Ovary (tissue), 3 donors: ENCODE data around the gene FGR.

Experiments
- EP300 ChIP-seq: sonication (generic); formaldehyde crosslinking; IDR thresholded peaks from one replicate; pipeline ENCODE4 v1.6.1; 2017; ENCODE audit warnings: antibody characterized with exemption
- POLR2A ChIP-seq: fragments of 450-650 bp; IDR thresholded peaks from one replicate; pipeline ENCODE4 v1.6.1; 2017; ENCODE audit warnings: antibody characterized with exemption, mild to moderate bottlenecking, moderate library complexity
- TF ChIP-seq, protein P1 (sequence below), 3 donors: fragments of 450-650 bp in 2 of 3; fragments of 200-600 bp in 1 of 3; IDR thresholded peaks; one replicate each; pipeline versions ENCODE4 v1.5.1 to v1.8.0; 2016 to 2022; ENCODE audit warnings: antibody characterized with exemption in 3 of 3, mild to moderate bottlenecking in 1 of 3
- donor health status: DM: no; HTN: no; CAD: no.

GRCh38 chr1:27606708-27607238, 28.2 kb downstream of the FGR start:
- TF ChIP-seq POLR2A, result no peak
- TF ChIP-seq, protein P1, sequence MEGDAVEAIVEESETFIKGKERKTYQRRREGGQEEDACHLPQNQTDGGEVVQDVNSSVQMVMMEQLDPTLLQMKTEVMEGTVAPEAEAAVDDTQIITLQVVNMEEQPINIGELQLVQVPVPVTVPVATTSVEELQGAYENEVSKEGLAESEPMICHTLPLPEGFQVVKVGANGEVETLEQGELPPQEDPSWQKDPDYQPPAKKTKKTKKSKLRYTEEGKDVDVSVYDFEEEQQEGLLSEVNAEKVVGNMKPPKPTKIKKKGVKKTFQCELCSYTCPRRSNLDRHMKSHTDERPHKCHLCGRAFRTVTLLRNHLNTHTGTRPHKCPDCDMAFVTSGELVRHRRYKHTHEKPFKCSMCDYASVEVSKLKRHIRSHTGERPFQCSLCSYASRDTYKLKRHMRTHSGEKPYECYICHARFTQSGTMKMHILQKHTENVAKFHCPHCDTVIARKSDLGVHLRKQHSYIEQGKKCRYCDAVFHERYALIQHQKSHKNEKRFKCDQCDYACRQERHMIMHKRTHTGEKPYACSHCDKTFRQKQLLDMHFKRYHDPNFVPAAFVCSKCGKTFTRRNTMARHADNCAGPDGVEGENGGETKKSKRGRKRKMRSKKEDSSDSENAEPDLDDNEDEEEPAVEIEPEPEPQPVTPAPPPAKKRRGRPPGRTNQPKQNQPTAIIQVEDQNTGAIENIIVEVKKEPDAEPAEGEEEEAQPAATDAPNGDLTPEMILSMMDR (IDR thresholded peaks at IDR 0.05), result no peak
- TF ChIP-seq EP300, result no peak
